ENCODE data around the gene DNAL4. TPM values are rescaled to one million over a fixed set of nuclear protein-coding genes. Genes with fewer than 3 reads are reported as not detected.

DNAL4 gene
- polyA plus RNA-seq, 4 donors: 15.7 to 37.8 (median 33.1) TPM

DNA sequence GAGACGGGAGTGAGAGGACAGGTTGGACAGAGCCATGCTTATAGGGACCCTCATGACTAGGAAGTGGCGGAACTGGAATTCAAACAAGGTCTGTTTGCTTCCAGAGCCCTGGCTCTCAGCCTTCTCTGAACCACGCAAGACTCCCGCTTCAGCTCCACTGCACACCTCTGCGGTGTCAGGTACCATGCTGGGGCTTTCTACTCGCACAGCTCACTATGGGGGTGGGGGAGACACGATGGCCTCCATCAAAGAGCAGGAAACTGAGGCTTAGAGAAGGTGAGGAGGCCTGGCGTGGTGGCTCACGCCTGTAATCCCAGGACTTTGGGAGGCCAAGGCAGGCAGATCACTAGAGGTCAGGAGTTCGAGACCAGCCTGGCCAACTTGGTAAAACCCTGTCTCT lies 52.4 kb downstream of the DNAL4 start:
- DNase-seq (ENCODE audit: low read depth in 4 of 4, low spot score in 3 of 4): no peak

DNA sequence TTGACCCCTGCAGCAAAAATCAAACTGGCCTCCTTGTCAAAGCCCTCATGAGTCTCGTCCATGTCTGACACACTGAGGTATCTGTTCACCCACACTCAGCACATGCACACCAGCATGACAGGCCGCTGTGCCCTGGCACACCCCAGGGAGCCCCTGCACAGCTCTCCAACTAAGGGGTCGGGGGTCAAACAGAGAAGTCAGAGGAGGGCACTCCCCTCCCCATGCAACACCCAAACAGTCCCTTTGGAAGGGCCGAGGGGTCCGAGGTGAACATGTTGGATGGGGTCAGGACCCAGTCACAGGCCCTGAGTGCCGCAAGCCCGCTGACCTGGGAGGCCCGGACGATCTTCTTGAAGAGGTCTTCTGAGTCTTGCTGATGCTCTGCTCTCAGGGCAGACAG lies 52.8 kb downstream of the DNAL4 start:
- DNase-seq (ENCODE audit: low read depth in 4 of 4, low spot score in 3 of 4): no peak

DNA sequence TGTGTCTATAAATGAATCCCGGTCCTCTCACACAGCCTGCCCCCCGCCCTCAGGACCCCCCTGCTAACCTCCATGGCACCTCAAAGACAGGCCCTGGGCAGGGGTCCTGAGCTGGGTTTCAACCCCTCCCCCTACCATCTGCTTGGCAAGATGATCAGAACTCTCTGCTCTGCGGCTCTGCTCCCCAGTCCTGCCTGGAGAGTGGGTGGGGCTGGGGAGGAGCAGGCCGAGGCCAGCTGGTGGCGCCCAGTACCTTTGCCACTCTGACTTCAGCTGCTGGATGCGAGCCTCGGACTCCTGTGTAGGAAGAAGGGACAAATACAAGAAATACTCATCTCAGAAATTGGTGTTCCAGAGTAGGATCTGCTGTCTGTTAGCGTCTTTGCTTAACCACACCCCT lies 53.2 kb downstream of the DNAL4 start:
- no peak for DNase-seq (ENCODE audit: low read depth in 4 of 4, low spot score in 3 of 4)

DNA sequence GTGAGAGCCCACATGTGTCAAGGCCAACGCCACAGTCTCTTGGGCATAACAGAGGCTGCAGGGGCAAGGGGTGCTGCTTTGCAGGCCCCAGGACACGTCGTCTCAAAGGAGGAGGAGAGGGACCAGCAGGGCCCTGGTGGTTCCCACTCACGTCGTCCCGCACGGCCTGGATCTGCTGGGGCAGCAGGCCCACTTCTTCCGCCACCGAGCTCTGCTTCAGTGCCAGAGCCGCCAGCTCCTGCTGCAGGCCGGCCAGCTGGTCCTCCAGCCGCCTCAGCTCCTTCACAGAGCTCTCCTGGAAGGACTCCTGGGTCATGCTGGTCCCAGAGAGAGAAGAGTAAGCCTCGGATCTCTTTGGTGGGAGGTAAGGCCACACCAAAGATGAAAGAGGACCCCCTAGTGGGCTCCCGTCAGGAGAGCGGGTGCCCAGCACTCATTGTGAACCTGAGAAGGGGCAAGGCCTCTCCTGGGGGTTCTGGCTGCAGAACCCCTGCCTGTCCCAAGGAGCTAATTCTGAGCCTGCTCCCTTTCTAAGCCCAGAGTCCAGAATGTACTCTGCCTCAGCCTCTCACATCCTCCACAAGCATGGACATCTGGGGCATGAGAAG lies 53.7 kb downstream of the DNAL4 start:
- DNase-seq (ENCODE audit: low read depth in 4 of 4, low spot score in 3 of 4): no peak

DNA sequence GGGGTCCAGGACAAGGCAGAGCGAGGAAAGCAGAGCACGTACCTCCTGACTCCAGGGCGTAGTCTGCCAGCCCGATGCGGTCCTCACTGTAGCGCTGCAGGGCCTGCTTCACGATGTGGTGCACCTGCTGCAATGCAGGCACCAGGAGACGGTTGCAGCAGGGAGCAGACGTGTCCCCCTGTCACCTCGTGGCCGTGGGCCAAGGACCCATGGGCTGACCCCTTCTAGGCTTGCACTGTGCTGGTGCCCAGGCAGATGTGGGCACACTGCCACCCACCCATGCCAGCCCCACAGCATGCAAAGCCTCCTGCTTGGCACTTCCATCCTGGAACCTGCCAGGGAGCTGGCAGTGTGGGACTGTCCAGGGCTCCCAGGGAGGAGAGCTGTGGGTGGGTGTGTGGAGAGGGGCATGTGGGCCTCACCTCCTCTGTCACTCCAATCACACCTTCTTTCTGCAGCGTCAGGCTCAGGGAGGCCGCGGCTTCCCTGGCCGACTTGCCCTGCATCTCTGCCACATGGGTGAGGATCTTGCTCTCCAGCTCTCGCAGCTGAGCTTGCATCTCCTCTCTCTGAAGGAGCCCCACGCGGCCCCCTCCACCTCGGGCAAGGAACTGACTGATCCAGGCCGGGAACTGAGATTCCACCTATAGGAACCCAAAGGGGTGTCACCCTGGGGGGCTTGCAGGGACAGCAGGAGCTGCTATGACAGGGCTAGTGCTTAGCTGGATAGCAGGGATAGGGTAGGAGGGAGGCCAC lies 54.5 kb downstream of the DNAL4 start:
- no peak for DNase-seq (ENCODE audit: low read depth in 4 of 4, low spot score in 3 of 4)

DNA sequence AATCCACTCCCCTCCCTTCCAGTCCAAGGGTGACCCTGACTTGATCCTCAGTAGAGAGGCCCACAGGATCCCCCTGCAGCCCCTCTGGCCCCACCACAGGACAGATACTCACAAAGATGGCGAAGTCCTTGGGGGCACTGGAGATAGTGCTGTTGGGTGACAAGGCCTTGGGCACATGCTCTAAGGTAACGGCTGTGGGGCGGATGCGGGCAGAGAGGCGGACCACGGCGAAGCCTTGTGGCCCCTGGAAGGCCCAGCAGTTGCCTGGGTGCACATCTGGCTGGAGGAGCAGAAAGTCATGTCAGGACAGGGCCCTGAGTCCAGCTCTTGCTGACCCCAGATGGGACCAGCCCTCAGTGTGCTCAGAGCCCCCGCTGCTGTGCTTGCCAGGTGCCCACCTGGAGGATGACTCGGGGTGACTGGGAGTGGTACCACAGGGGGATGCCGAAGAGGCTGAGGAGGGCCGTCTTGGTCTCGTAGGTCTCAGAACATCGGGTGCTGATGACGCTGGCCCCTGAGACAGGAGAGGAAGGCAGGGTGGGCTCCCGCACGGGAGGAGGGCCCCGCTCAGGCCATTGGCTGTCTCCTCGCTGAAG lies 55.4 kb downstream of the DNAL4 start:
- DNase-seq (ENCODE audit: low read depth in 4 of 4, low spot score in 3 of 4): no peak

DNA sequence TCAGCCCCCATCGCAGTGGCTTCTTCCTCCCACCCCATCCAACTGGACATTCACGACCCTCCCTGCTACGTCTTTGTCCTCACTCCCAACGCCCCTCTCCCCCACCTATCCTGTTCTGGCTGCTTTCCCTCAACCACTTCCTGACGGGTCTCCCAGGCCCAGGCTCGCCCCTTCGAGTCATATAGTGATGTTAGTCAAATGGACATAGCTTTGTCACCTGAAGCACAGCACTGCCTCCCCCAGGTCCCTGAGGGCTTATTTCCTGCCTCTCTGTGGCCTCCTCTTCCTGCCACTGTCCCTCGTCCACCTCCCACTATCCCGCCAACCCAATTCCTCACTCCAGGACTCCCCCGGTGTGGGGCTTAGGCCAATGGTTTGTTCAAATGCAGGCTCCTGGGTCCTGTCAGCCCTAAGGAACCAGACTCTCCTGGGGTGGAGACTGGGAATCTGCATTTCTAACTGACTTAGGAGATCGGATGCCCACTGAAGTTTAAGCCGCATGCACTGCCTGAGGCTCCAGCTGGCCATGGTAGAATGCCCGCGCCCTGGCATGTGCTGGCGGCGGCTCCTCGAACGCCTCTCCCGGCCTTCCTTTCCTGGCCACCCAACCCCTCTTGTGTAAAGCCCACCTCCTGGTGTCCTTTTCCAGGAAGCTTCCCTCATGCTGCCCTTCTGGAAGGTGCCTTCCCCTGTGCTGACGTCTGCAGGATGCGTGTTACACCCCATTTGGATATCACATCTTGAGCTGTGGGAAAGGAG lies 56.5 kb downstream of the DNAL4 start:
- no peak for DNase-seq (ENCODE audit: low read depth in 4 of 4, low spot score in 3 of 4)

DNA sequence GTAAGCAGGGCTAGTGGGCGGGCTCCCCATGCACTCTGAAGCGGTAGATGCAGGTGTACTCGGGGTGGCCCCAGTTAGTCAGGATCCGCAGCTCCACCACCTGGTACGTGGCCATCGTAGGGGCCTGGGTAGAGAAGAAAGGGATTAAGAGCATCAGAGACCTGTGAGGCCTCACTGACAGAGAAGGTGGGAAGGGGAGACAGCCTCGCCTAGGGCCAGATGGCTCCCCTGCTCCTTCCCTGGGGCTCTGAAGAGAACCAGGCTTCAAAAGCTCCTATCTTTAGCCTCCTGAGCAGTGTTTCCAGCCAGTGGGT lies 57.7 kb downstream of the DNAL4 start:
- no peak for DNase-seq (ENCODE audit: low read depth in 4 of 4, low spot score in 3 of 4)

DNA sequence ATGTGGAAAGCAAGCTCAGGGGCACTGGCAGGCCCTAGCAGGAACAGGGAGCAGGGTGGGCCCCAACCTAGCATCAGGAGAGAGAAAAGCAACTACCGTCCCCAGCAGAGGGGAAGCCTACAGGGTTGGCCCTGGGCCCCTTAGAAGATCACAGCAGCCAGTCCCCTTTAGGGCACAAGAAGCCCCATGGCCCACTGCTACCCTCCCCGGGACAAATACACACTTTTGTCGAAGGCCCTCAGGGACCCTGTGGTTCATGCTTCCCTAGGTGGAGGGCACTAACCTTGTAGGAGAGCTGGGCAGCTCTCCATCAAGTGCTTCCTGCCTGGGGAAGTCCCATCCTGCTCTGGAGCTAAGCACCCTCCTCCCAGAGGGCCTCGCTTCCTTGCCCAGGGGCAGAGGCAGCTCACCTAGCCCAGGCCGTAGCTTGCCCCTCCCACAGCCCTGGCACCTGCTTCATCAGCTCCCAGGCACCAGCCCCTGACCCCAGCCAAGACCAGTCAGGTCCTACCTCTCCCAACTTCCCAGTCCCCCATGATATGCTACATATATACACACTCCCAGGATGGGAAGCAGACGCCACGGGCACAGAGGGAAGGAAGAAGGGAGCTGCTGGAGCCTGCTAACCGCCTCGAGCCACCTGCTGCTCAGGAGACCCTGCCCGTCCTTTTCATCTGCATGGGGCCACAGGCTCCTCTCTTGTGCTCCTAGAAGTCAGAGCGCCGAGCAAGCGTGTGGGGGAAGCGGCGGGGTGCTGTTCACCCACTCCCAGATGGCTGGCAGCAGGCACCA lies 58.3 kb downstream of the DNAL4 start:
- DNase-seq (ENCODE audit: low read depth in 4 of 4, low spot score in 3 of 4): no peak

DNA sequence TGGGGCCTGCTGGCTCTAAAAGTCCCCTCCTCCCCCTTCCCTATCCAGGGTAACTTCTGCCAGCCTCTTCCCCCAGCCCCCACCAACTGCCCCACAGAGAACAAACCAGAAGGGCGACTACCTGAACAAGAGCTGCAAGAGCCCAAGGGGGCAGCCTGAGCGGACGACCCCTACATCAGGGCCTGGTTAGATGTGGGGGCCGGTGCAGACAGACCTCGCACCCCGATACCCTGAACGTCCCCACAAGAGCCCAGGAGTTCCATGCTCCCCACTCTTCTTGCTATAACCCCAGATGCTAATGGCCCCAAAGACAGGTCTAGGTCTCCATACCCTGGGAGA lies 58.8 kb downstream of the DNAL4 start:
- no peak for DNase-seq (ENCODE audit: low read depth in 4 of 4, low spot score in 3 of 4)

DNA sequence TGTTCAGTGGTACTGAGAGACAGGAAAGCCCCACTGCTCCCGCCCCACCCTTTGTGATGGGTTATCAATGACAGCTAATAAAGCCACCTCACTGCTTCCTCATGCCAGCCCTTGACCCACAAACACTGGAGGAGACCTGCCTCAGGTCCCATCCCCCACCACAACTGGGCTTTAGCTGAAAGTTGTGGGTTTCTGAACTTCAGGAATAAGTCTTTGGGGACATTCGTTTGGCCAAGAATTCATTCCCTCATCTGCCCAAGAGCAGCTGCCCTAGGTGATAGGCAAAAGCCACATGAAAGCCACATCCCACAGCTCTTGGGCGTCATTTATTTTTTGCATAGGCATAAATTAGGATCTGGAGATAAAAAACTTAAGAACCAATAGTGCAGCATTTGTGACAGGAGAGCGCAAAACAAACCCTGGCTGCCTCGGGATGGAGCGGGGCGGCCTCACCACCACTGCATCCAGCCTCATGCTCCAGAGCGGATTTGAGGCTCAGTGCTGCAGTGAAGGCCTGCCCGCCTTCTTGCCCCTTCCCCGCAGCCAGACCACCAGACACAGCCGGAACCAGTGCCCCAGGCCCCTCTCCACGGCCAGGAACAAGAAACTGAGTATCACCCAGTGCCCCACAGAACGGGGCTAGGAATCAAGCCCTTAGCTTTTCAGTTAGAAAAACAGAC lies 59.4 kb downstream of the DNAL4 start:
- DNase-seq (ENCODE audit: low read depth in 4 of 4, low spot score in 3 of 4): no peak

DNA sequence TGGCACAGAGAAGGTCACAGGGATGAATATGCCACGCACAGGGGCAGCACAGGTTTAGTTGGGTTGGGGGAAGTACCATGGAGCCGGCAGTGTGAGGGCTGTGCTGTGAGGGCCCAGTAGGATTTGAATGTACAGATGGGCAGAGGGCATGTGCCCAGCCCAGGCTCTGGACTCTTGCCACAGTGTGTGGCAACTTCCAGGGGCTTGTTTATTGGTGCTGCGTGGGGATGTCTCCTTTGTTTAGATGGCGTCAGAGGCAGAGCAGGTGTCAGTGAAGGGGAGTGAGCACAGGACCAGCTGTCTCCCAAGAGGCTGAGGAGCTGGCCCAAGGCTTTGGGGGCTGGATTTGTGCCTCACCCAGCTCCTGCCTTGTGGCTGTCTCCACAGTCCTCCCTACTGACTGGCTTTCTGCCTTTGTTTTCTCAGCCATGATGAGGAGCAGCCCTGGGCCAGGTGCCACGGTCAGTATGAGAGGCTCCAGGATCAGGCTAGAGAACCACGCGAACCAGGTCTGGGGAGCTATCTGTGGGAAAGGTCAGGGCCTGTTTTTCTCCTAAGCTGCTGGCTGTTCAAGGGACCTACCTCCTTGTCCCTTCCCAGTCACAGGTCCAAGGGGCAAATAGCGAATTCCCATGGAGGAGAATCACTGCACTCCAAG lies 60.1 kb downstream of the DNAL4 start:
- DNase-seq (ENCODE audit: low read depth in 4 of 4, low spot score in 3 of 4): no peak

DNA sequence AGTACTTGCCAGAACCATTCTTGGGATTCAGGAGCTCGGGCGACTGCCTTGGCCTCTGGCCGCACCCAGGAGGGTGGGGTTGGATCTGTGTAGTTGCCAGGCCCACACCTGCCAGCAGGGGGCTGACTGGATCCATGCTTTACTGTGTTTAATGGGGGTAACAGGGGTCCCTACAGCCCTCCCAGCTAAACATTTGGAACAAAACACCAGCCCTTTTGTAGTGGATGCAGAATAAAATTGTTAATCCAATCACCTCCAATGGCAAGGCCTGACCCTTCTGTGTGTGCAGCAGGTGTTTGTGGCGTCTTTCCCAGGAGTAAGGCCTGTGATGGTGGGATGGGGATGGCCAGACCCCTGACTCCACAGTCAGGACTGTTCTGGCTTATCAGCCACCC lies 60.6 kb downstream of the DNAL4 start:
- no peak for DNase-seq (ENCODE audit: low read depth in 4 of 4, low spot score in 3 of 4)

DNA sequence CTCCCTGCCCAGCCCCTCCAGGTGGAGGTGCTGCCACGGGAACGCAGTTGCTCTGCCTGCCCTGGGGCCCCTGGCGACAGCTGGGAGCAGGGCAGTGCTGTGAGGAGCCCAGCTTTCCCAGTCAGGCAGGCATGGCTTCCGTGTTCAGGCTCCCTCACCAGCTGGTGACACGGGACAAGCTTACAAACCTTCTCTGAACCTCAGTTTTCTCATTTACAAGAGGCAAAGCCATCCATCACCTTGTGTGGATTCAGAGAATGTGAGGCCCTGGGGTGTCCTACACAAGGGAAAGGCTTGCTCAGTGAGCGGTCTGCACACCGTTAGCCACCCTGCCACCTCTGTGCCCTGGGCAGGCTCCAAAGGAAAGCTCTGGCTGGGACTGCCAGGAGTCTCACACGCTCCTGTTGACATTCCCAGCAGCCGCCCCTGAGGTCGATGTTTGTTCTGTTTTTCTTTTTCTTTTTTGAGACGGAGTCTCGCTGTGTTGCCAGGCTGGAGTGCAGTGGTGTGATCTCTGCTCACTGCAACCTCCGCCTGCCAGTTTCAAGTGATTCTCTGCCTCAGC lies 61.6 kb downstream of the DNAL4 start:
- DNase-seq (ENCODE audit: low read depth in 4 of 4, low spot score in 3 of 4): no peak

DNA sequence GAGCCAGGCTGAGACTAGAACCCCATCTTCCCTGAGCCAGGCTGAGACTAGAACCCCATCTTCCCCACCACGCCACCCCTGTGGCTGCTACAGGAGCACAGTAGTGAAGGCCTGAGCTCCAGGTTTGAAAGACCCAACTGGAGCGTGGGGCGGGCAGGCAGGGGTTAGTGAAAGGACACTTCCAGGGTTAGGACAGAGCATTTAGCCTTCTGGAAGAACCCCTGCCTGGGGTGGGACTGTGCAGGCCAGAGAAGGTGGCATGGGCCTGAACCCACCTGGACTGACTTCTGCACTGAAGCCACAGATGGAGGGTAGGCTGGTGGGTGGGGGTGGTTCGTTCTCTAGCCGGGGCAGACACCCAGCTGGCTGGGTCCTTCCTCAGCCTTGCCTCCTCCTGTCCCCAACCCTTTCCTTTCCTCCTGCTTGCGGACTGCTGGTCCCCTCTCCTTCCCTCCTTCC lies 62.2 kb downstream of the DNAL4 start:
- no peak for DNase-seq (ENCODE audit: low read depth in 4 of 4, low spot score in 3 of 4)

DNA sequence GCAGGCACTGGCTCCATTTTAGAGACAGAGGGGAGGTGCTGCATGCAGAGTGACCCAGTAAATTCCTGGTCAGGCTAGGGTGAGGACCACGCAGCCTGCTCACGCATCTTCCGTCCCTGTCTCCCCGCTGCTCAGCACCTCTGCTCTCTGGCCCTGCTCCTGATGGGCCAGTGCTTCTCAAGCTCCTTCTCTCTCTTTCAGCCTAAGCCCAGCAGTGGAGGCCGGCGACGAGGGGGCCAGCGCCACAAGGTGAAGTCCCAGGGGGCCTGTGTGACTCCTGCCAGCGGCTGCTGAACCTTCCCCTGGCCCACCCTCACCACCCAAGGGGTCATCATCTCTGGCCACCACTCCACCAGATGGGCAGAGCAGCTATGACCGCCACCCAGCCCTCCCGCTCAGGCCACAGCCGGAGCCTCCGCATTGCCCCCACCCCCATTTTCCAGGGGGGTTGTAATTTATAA lies 63.5 kb downstream of the DNAL4 start:
- no peak for DNase-seq (ENCODE audit: low read depth in 4 of 4, low spot score in 3 of 4)

DNA sequence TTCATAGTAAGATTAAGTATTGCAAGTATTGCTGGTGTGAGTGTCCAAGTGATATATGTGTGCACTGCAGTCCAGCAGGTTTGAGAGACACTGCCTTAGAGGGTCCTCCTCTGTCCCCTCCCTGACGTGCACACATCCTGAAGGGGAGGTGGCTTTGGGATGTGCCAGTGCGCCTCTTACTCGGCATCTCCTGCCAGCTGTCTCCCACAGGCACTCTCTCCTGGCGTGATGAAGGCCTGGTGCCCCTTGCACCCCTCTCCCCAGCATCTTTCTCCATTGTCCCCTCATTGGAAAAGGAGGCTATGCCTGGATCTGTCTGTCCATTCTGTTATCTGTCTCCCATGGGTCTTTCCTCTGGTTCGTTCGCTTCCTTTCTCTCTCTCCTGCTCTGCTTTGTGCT lies 64.0 kb downstream of the DNAL4 start:
- no peak for DNase-seq (ENCODE audit: low read depth in 4 of 4, low spot score in 3 of 4)

DNA sequence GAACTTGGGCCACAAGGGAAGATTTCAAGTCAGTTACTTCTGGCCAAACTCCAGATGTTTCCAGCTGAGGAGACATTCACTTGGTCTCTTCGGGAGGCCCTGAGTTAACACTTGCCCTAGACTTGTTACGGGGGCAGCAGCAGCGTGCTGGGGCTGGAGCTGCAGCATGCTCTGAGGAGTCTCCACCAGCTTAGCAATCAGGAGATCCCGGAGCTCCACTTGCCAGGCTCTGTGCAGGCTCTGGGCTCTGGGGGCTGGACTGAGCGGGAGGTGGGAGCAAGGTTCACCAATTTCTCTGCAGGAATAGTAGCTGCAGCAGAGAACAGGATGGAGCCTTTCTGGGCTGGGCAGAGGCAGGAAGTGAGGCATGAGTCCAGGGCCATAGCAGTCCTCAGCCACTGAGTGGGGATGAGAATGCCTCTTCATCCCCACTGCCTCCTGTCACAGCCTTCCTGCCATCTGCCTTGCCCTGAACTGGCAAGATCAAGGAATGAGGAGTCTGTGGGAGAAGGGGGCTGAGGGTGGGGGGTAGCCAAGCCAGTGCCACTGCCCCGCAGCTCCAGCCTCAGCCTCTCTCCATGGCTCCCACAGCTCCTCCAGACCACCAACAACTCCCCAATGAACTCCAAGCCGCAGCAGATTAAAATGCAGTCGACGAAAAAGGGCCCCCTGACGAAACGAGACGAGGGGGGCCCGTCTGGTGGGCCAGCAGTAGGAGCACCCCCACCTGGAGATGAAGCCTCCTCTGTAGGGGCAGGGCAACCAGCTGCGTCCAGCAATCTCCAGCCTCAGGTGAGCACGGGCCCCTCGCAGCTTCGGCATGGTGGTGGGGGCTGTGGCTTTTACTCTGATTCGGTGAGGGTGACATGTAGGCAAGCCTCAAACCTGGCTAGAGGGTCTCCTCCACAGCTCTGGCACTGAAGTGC lies 64.8 kb downstream of the DNAL4 start:
- DNase-seq (ENCODE audit: low read depth in 4 of 4, low spot score in 3 of 4): no peak

All from left renal pelvis (tissue), 4 donors.